DMS 273 (cell line): ENCODE measurements around the gene NDUFV3.
A peak's percentile ranks its signal among the peaks of the same experiment; 100 is the strongest.
"Not testable (repeated sequence)": the region's sequence is repeated elsewhere in the genome, so short reads cannot be mapped to it uniquely, and the experiment has no call there.

Experiments used
- DNase-seq: peaks from one replicate; lab custom pipeline; 2025; ENCODE audit not compliant: unreplicated experiment; lab: John Stamatoyannopoulos, UW

The NDUFV3 gene

DNA sequence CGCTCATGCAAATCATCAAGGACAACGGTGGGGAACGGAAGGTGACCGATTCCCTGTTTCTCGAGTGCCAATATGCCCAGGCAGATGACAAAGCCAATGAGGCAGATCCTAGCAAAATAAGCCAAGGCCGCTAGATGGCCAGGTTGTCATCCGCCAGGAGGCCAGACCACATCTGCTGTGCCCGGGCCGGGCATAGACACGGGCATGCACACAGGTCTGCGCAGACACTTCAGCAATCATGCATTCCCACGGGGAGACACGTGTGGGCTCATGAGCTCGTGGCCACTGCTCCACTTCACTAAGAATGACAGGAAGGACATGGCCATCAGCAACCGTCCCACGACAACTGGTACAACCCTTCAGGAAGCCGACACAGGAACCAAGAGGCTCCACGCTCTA, 37.2 kb upstream of the NDUFV3 start:
- DNase-seq, result no peak

DNA sequence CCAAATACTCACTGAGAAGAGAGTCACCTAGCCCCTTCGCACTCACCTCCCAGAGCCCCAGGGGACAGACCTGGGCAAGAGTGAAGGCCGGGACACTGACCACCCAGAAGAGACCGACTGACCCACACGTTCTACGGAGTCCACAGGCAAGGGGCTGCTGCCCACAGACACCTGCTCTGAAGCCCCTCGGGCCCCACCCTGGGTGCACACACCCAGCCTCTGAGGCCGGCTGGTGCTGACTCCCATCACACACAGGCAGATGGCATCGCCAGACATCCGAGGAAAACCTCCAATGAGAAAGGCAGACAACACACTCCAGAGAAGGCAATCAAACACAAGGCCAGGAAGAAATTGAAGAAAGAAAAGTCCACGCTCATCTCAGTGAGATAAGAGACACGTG, 35.9 kb upstream of the NDUFV3 start:
- no peak for DNase-seq

DNA sequence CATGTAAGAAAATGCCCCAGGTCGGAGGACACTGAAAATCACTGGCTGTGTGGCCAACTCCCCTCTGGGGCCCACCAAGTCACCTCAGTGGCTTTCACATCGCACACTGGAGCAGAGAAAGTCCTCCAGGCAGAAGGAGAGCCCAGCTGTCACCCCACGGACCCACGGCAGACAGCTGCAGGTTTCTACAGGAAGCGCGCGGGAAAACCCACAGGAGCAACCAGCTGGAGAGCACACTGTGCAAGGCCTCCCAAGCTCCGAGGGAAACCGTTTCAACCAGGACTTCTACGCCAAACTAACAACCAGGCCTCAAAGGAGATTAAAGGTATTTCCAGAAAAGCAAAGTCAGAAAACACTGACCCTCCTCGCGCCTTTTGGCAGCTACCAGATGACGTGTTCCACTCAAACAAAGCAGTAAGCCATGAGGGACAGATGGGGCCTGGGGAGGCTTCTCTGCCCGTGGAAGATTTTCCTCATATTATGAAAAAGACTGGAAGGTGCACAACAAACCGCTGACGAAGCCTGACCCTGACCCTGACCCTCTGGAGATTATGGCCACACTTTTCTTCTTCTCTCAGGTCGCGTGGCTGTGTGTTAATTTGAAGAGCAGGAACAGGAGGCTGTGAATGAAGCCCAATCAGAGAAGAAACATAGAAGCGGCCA, 34.8 kb upstream of the NDUFV3 start:
- peak; percentile 30 for DNase-seq

DNA sequence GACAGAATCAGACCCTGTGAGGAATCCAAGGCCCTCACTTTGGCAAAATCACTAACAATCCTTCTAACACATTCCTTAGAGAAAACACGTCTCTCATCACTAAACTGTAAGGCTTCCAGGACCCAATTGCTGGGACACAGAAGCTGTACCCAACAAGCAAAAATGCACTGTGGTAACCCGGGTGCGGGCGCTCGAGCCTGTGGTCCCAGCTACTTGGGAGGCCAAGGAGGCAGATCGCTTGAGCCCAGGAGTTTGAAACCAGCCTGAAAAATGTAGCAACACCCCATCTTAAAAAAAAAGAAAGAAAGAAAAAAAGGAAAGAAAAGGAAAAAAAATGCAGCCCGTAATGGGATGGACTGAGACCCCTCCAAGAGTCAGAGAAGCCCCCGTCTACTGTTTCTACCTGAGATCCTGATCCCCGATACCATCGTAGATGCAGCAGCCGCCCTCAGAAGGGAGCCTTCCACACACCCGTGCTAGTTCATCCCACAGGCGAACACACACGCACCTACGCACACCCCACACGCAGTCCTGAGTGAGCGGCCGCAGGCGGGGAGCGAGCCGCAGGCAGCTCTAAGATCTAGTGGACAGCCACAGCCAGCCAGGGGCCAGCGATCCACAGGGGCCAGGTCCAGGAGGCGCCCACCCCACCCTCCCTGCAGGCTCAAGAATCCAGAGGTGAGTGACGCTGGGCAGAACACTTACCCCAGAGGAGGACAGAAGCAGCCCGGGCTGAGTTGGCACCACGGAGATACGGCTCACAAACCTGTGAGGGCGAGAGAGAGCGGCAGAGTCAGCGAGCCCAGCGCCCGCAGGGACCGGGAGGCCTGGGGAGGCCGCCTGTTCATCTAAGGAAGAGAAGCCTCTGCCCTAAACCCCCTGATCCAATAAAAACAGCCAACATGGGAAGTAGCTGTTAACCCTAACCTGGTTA, 33.9 kb upstream of the NDUFV3 start:
- DNase-seq, result no peak

DNA sequence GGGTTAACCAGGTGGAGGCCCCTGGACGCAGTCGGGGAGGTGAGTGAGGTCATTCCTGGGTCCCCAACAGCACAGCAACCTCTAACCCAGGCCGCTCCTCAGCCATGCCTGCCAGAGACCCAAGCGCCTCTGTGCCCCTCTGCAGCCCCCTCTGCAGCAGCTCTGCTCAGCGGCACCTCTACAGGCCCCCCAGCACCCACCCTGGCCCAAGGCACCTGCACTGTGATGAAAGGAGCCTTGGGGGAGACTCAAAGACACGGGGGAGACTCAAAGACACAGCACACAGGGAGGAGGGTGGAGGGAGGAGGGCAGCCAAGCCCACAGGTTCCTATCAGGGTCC, 33.2 kb upstream of the NDUFV3 start:
- no peak for DNase-seq

DNA sequence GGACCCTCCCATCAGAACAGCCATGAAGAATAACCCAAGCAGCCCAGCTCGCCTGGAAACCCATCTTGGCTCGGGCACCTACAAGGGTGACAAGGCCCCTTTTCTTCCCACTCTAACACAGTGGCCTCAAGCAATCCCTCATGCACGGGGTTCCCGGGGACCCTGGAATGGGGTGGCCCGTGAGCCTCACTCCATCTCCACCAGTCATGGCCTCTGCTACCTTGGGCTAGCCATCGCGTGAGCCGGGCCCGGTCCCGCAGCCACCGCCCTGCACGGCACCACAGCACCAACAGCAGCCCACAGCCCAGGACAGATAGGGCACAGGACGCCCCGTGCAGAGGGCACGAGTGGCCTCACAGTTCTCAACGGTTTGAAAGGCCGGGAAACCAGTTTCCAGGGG, 32.8 kb upstream of the NDUFV3 start:
- no peak for DNase-seq

DNA sequence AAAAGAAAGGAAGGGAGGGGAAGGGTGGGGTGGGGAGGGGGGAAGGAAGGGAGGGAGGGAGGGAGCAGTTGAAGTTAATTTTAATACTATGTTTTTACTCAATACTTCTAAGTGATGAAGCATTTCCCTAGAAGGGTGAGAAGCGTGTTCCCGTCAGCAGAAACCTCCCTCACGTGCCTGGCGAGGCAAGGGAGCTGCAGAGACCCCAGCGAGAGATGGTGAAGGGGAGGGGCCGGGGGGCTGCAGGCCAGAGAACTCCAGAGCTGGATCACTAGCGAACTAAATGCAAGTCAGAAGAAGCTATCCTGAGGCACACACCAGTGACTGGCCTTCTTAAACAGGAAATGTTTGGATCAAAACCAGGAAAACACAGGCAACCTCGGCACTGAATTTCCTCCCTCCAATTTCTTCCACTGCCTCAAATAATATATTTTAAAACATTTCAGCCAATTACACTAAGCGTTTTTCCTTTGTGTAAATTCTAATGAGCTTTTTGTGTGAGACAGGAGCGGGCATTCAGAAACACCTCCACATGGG, 31.7 kb upstream of the NDUFV3 start:
- DNase-seq, result no peak

DNA sequence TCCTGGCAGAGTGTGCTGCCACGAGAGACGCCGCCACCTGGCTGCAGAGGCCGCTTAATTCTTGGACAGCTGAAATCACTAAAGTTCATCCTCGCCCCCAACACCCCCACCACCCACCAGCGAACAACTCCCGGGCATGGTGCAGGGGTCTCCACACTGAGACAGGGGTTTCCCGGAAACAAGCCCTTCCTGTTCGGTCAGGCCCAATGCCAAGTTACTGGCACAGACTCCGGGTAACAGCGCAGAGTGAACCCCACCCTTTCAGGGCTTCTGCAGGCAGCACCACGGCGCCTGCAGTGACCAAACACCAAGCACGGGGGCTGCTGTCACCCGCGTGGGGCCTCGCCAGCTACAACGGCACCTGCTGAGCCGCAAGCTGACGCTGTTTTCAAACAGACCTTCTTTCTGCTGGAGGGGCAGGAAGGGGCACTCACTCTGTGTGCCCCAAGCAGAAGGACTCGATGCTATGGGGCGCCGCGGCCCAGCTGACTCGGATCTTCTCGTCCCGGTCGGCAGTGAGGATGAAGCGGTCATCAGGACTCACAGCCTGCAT, 31.2 kb upstream of the NDUFV3 start:
- no peak for DNase-seq

DNA sequence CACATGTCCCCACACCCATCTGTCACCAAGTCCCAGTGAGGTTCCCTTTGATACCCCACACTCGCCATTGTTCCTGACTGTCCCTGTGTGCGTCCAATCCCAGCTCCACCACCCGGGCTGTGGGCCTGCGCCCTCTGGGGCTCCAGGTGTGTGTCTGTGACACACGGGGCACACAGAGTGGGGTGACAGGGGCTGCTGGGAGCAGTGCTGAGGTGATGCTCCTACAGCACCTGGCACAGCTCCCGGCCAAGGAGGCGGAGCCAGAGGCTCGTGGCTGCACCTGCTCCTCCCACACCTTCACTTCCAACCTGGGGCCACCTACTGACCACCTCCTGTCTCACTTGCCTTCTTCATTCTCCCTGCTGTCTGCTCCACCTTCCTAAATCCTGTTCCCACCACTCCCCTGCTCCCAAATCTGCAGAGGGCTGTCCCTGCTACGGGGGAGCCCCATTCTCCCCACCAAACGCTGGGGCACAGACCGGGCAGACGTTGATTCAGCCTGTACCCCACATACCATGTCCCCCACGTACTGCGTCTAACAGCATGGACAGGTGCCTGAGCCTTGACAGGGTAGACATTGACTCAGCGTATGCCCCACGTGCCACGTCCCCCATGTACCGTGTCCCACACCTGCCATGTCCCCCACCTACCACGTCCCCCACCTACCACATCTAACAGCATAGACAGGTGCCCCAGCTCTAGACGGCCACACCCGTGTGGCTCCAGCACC, 30.2 kb upstream of the NDUFV3 start:
- DNase-seq, result no peak

DNA sequence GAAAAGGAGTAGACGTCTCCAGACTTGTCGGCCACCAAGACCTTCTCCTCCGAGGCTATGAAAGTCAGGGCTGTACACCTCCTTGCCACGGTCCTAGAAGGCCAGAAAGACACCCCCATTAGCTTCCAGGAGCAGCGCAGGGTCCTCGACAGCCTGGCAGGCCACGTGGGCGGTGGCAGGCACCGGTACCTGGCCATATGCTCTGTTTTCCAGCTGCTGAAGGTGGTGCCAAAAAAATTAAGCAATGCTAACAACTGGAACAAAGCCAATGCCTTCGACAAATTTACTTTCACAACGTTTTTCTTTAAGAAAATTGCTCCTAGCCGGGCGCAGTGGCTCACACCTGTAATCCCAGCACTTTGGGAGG, 29.6 kb upstream of the NDUFV3 start:
- DNase-seq, result peak; percentile 47

DNA sequence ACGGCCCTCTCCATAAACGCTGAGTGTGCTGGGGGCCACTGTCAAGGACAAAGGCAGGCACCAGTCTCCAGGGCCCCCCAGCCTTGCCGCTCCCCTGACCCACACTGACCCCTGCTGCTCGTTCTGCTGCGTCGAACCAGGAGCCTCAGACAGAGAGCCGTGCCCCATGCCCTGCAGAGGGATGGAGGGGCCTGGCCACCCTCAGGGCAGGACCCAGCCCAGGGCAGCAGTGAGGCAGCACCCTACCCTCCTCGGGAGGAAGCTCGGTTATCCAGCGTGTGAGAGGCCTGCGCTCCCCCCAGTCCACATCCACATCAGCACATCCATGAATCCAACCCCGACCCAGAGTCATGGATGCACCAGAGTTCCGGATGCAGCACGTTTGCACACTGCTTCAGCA, 28.8 kb upstream of the NDUFV3 start:
- DNase-seq, result no peak

DNA sequence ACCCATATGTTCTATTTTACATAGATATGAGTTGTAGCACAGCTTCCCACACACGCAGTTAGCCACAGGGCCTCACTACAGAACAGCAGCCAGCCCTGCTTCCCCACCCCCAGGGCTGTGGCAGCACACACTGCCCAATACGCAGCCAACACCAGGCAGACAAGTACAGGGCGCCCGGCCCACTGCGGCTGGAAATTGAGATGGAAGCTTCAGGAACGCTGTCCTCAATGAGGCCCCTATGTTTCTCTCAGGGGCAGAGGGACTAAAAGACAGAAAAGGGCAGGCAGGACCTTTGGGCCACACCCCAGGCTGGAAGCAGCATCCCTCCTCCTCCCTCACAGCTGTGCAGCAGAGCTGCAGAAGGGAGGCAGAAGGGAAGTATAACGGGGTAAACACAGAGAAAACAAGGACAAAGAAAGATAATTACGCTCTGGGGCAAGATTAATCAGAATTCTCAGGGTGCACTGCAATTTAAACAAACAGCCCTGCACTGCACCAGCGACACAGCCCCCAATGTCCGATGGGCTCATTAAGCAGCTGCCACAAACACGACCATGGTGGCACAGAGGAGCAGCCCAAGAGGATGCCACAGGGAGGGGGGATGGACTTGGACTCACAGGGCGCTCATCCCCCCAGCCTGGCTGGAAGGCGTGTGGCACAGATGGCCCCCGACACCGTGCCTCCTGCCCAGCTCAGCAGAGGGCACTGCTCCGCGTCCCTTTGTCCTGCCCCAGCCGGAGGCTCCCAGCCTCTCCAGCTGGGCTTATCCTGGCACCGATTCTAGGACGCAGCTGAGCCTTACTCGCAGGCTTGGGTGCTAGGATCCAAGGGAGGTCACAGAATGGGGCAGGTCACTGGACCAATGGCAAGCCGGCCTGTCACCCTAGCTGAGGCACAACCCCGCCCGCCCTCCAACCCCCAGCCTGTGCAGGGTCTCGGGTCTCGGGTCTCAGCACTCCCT, 28.0 kb upstream of the NDUFV3 start:
- peak; percentile 76 for DNase-seq

DNA sequence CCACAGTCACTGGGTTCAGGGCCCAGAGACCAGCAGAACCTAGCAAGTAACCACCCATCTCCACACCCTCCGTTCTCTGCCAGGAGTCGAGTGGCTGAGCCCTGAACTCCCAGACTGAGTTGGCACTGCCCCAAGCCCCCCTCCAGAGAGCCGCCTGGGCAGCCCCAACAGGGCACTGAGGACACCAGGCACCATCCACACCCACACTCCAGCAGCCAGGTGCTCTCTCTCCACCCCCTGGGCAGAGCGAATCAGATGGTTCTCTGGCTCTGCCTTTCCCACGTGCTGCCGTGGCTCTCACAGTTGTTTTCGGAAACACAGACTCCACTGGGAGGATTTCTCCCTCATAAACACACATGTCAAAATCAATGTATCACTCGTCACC, 27.3 kb upstream of the NDUFV3 start:
- peak; percentile 79 for DNase-seq

DNA sequence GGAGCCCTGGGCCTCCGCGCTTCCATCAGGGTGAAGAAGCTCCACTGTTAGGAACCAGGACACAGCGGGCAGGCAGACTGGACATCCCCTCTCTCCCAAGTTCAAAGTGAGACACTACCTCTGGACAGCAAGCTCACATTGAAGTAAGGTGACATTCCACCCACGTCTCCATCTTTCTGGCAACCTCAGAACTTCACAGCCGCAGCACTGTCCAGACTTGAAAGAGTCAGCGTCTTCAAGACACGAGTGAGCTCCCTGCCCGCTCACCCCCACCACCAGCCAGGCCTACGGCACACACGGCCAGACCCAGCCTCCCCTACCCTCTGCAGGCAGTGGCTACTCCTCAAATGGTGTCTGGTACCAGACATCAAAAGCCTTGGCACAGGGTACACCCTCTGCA, 24.9 kb upstream of the NDUFV3 start:
- DNase-seq, result no peak

DNA sequence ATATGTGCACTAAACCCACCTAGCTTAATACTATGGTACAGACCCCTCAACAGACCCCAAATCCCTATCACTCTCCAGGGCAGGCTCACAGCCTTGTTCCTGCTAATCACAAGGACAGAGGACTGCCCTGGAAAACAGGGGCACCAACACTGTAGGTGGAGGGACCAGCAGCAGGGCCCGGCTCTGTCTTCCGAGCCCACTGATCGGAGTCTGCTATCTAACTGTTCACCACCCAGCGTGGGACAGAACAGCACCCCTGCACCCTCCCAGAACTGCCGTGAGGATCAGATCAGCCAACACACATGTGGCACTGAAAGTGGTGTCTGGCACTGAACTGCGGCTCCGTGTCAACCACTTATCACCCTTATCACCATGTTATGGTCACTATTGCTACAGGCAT, 20.0 kb upstream of the NDUFV3 start:
- DNase-seq, result no peak

DNA sequence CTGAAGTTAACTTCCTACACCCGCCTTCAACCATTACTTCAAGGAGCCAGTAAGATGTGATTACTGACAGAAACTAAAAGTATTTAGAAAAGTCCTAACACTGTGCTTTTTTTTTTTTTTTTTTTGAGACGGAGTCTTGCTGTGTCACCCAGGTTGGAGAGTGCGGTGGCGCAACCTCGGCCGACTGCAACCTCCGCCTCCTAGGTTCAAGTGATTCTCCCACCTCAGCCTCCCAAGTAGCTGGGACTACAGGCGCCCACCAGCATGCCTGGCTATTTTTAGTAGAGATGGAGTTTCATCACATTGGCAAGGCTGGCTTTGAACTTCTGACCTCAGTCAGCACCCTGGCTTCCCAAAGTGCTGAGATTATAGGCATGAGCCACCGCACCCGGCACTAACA, 17.3 kb upstream of the NDUFV3 start:
- not testable (repeated sequence) for DNase-seq

DNA sequence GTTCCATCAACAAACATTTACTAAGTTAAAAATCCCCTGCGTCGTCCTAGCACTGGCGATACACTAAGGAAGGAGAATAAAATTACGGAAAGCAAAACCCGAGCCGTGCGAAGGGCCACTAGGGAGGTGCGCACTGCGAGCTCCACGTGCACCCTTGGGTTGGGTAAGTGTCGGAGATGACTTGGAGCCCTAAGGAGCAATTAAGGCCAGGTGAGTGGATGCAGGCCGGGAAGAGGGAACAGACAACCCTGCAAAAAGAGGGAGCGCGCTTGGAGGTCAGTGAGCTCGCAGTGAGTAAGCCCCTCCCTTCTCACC, 14.5 kb upstream of the NDUFV3 start:
- DNase-seq, result no peak

DNA sequence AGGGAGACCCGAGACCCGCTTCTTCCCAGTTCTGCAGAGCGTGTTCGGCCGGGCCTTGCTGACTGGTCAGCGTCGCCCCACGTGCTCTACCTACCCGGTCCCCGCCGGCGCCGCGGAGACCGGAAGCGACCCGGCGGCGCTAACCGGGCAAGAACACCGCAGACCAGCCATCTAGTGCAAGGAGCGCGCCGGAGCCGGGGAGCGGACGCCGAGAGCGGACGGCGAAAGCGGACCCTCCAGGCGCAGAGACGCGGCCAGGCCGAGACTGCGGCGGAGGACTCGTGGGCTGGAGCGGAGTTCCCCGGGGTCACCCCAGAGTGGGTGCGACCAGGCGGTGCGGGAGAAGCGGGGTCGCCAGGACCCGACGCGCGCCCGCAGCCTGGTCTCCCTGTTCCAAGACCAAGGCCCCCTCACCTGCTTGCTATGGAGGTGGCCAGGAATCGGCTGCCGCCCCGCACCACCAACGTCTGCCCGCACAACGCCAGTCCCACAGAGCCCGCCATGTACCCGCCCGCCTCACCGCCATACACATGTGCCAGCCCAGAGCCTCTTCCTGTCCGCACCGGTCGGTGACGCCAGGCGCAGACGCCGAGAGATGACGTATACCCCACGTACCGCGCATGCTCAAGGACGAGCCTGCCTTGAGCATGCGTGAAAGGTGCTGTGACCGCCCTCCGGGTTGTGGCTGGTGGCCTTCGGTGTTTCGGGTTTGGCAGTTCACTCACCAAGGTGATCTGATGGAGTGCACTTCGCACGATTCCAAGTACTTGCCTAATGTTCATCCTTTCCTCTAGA, 13.9 kb upstream of the NDUFV3 start, which contains the start of gene WDR4:
WDR4 (minus strand) TSS at position 547 of the 795 bp plus-strand sequence; CDS start at position 503, 44 bp downstream.
- DNase-seq, result peak; percentile 98

DNA sequence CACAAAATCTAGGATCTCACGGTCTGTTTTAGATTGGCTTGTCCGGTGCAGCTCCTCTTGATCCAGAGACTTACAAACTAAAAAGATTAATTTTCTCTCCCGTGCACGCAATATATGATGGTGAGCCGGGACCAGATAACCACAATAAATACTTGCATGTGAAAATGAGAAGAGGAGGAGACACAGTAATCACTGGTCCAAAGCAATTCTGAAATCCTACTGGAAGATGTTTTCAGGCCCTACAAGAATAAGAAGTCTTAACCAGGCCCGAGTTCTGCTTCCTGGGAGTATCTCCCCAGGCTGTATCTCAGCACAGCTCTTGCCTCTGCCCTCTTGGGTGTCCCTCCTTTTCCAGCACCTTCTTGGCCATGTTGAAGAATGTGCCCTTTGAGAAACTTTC, 12.8 kb upstream of the NDUFV3 start:
- no peak for DNase-seq

DNA sequence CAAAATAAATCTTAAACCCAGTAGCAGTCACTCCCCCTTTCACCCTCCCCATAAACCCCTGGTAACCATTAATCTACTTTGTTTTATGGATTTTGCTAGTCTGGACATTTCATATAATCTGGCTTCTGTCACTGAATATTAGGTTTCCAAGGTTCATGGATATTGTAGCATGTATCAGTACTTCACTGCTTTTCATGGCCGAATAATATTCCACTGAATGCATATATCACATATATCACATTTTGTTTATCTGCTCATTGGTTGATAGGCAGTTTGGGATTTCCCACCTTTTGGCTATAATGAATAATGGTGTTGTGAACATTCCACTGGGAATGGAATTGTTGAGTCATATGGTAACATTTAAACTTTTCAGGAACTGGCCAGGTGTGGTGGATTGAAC, 9.2 kb upstream of the NDUFV3 start:
- no peak for DNase-seq
